ENCODE measurements around the gene EIF4EBP2. TPM values are rescaled to one million over a fixed set of nuclear protein-coding genes. Genes with fewer than 3 reads are reported as not detected.
A peak's percentile ranks its signal among the peaks of the same experiment; 100 is the strongest.

EIF4EBP2 gene
- total RNA-seq, 1 donor from 2014 or later = 122 TPM

DNA sequence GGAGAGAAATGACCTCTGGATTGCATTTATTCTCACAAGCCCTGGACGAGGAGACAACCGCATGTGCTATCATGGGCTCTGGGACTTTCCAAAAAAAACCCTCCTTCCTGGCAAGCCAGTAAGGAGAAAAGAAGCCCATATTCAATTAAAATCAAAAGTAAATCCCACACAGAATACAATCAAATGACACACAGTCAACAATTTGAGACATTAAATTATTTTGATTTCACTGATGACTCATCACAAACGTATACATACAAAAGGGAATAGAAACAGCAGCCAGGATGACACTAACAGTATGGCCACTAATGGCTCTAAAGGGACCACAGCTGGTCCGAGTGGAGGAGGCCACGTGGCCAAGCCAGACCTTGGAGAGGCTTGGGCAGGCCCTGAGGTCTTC, 46.4 kb upstream of the EIF4EBP2 start:
- Mint-ChIP-seq H3K36me3 (no peaks in the 10 kb centered on the region), H3K4me1 (peaks cover 18% of the 10 kb centered on the region), H3K9me3 (no peaks in the 10 kb centered on the region), H3K27ac (no peak overlapping the region), H3K4me3 (no peak overlapping the region), H3K27me3 (ENCODE audit: insufficient read depth, low read depth) (peaks cover 12% of the 10 kb centered on the region)
- Histone ChIP-seq H3K79me2 (ENCODE audit: low read depth) (no peaks in the 10 kb centered on the region), H3K27ac (no peak overlapping the region), H3K4me2 (no peak overlapping the region), H3F3A (ENCODE audit: low read depth) (peaks cover 20% of the 10 kb centered on the region), H2AFZ (replicated peaks) (no peak overlapping the region), H4K20me1 (ENCODE audit: low read depth) (peaks cover 51% of the 10 kb centered on the region), H3K4me3 (no peak overlapping the region), H3K27me3 (no peaks in the 10 kb centered on the region), H3K9me3 (ENCODE audit: low read depth) (no peaks in the 10 kb centered on the region), H3K36me3 (no peaks in the 10 kb centered on the region), H3K9ac (no peak overlapping the region), H3K4me1 (peaks cover 22% of the 10 kb centered on the region)
- DNase-seq (ENCODE audit: low spot score) = no peak
- TF ChIP-seq EZH2 (IDR thresholded peaks at IDR 0.05) (no peak), EZH2phosphoT487 (IDR thresholded peaks at IDR 0.05) (no peak)
- TF ChIP-seq, protein P1, sequence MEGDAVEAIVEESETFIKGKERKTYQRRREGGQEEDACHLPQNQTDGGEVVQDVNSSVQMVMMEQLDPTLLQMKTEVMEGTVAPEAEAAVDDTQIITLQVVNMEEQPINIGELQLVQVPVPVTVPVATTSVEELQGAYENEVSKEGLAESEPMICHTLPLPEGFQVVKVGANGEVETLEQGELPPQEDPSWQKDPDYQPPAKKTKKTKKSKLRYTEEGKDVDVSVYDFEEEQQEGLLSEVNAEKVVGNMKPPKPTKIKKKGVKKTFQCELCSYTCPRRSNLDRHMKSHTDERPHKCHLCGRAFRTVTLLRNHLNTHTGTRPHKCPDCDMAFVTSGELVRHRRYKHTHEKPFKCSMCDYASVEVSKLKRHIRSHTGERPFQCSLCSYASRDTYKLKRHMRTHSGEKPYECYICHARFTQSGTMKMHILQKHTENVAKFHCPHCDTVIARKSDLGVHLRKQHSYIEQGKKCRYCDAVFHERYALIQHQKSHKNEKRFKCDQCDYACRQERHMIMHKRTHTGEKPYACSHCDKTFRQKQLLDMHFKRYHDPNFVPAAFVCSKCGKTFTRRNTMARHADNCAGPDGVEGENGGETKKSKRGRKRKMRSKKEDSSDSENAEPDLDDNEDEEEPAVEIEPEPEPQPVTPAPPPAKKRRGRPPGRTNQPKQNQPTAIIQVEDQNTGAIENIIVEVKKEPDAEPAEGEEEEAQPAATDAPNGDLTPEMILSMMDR (IDR thresholded peaks at IDR 0.05) = no peak

DNA sequence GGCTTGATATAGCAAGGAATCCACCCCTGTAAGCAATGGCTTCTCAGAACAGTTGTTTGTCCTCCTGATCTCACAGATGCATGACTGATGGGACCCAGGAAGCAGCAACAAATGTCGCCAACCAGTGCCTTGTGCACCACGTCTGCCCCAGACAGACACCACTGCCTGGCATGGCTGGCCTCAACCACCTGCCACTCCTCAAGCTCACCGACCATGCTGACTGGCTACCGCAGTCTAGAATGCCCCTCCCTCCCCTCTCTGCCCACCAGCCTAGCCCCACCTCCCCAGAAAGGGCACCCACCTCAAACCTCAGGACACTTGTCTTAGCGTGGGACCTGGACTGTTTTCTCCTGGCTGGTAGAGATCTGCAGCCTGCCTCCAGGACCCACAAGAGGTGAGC, 45.5 kb upstream of the EIF4EBP2 start:
- no peak overlapping the region for H2AFZ ChIP-seq (replicated peaks)
- H3K27me3 Mint-ChIP-seq (ENCODE audit: insufficient read depth, low read depth) = peaks cover 12% of the 10 kb centered on the region
- no peak overlapping the region for H3K9ac ChIP-seq
- H3K4me1 Mint-ChIP-seq = peaks cover 16% of the 10 kb centered on the region
- no peaks in the 10 kb centered on the region for H3K27me3 ChIP-seq
- no peaks in the 10 kb centered on the region for H3K36me3 ChIP-seq
- no peak overlapping the region for H3K4me2 ChIP-seq
- H3K4me3 Mint-ChIP-seq = no peak overlapping the region
- H3K9me3 Mint-ChIP-seq = no peaks in the 10 kb centered on the region
- H3K9me3 ChIP-seq (ENCODE audit: low read depth) = no peaks in the 10 kb centered on the region
- H3K4me1 ChIP-seq = peaks cover 22% of the 10 kb centered on the region
- no peak overlapping the region for H3K27ac ChIP-seq
- H3K27ac Mint-ChIP-seq = no peak overlapping the region
- H3F3A ChIP-seq (ENCODE audit: low read depth) = peaks cover 20% of the 10 kb centered on the region
- H3K79me2 ChIP-seq (ENCODE audit: low read depth) = no peaks in the 10 kb centered on the region
- H3K4me3 ChIP-seq = no peak overlapping the region
- peaks cover 46% of the 10 kb centered on the region for H4K20me1 ChIP-seq (ENCODE audit: low read depth)
- no peak for DNase-seq (ENCODE audit: low spot score)
- H3K36me3 Mint-ChIP-seq = no peaks in the 10 kb centered on the region
- TF ChIP-seq EZH2phosphoT487 (IDR thresholded peaks at IDR 0.05) (no peak), EZH2 (IDR thresholded peaks at IDR 0.05) (no peak)
- TF ChIP-seq, protein P1 (IDR thresholded peaks at IDR 0.05) = no peak

DNA sequence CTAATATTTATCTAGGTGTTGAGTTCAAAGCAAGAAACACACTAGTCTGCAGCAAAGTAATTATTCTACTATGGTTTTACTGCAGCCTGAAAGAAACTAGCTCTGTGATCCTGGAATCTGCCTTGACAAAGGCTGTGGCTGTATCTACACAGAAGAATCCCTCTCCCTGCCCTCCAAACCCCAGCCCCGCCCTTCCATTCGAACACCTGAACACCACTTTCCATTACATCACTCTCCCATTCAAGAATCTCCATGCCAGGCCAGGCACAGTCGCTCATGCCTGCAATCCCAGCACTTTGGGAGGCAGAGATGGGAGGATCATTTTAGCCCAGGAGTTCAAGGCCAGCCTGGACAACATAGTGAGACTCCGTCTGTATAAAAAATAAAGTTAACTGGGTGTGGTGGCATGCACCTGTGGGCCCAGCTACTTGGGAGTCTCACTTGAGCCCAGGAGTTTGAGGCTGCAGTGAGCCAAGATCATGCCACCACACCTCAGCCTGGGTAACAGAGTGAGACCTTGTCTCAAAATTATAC, 44.9 kb upstream of the EIF4EBP2 start:
- Histone ChIP-seq H3K9me3 (ENCODE audit: low read depth) (no peaks in the 10 kb centered on the region), H3K9ac (no peak overlapping the region), H3K4me3 (no peak overlapping the region), H3K79me2 (ENCODE audit: low read depth) (no peaks in the 10 kb centered on the region), H3K4me2 (no peak overlapping the region), H3K36me3 (no peaks in the 10 kb centered on the region), H4K20me1 (ENCODE audit: low read depth) (peaks cover 44% of the 10 kb centered on the region), H2AFZ (replicated peaks) (no peak overlapping the region), H3F3A (ENCODE audit: low read depth) (peaks cover 20% of the 10 kb centered on the region), H3K4me1 (peaks cover 21% of the 10 kb centered on the region), H3K27me3 (no peaks in the 10 kb centered on the region), H3K27ac (no peak overlapping the region)
- Mint-ChIP-seq H3K4me3 (no peak overlapping the region), H3K27me3 (ENCODE audit: insufficient read depth, low read depth) (peaks cover 12% of the 10 kb centered on the region), H3K36me3 (no peaks in the 10 kb centered on the region), H3K27ac (peak overlapping the region; percentile 16), H3K4me1 (peaks cover 18% of the 10 kb centered on the region), H3K9me3 (no peaks in the 10 kb centered on the region)
- TF ChIP-seq, protein P1 (IDR thresholded peaks at IDR 0.05) = no peak
- TF ChIP-seq EZH2 (IDR thresholded peaks at IDR 0.05) (no peak), EZH2phosphoT487 (IDR thresholded peaks at IDR 0.05) (no peak)
- DNase-seq (ENCODE audit: low spot score) = no peak
